ENCODE measurements around the gene IGSF23.
A peak's percentile ranks its signal among the peaks of the same experiment; 100 is the strongest.

Gene IGSF23

GRCh38 chr19:44642377-44642776 lies 29.0 kb downstream of the IGSF23 start:
- DNase-seq = no peak

- DNase-seq = peak; percentile 30
Measured at GRCh38 chr19:44643605-44644401, 30.4 kb downstream of the IGSF23 start, which contains the start of gene PVR. Gene PVR, plus strand, starts transcription at chr19:44643910. Its CDS starts 187 bp downstream, at chr19:44644097.

DNA sequence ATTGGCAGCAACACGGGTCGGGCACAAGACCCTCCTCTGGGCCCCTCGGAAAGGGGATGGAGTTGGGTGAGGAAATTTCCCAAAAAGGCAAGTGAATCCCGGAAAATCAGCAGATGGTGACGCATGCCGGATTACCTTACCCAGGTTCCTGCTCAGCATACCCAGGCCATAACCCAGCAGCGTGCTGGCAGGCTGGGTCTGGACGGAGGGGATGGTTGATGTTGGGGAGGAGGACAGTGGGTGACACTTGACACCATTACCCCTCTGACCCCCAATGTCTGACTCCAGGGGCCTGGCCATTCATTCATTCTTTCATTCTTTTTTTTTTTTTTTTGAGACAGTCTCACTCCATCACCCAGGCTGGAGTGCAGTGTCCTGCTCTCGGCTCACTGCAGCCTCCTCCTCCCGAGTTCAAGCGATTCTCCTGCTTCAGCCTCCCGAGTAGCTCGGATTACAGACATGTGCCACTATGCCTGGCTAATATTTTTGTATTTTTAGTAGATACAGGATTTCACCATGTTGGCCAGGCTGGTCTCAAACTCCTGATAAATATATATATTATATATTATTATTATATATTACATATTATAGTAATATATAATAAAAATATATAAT lies 31.1 kb downstream of the IGSF23 start:
- peak; percentile 22 for DNase-seq

DNA sequence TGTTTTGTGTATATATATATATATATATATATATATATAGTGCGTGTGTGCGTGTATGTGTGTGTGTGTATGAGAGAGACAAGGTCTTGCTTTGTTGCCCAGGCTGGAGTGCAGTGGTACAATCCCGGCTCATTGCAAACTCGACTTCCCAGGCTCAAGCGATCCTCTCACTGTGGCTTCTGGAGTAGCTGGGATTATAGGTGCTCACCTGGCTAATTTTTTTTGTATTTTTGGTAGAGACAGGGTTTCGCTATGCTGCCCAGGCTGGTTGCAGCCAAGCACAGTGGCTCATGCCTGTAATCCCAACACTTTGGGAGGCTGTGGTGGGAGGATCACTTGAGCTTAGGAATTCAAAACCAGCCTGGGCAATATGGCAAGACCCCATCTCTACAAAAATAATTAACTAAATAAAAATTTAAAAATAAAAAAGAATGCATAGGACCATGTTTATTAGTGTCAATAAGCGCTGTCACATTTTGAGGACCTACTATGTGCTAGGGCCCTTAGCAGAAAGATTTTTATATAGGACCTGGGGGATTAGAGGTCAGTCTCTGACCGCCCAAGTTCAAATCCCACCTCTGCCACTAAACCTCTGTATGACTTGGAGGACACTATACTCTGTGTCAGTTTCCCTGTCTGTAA lies 32.2 kb downstream of the IGSF23 start:
- no peak for DNase-seq

- DNase-seq = no peak
Measured at GRCh38 chr19:44646049-44646416, 32.7 kb downstream of the IGSF23 start.

DNA sequence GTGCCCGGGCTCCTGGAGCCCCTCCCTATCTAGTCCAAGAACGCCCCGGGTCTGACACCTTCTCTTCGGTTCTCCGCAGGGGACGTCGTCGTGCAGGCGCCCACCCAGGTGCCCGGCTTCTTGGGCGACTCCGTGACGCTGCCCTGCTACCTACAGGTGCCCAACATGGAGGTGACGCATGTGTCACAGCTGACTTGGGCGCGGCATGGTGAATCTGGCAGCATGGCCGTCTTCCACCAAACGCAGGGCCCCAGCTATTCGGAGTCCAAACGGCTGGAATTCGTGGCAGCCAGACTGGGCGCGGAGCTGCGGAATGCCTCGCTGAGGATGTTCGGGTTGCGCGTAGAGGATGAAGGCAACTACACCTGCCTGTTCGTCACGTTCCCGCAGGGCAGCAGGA lies 33.8 kb downstream of the IGSF23 start:
- DNase-seq = no peak

DNA sequence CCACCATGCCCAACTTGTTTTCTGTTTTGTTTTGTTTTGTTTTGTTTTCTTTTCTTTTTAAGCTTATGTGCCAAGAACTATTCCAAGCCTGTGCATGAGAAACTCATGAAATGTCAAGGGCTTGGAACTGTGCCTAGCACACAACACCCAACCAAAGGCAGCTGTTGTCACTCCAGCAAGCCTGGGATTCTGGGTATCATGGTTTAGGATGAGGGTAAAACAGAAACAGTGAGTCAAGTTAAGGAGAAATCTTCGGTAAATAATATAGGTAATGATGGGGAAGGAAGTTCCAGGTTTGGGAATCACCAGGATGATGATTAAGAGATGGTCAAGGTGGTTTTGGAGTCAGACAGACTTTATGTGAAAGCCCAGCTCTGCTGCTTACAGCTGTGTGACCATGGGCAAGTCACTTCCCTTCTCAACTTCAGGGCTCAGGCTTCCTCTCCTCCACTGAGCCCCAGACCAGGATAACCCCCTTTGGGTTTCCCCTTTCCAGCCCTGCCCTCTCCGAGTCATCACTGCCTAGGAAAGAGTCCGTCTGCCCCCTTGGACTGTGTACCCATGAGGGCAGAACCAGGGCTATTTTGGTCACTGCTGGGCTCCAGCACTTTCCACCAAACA lies 35.4 kb downstream of the IGSF23 start:
- no peak for DNase-seq

DNA sequence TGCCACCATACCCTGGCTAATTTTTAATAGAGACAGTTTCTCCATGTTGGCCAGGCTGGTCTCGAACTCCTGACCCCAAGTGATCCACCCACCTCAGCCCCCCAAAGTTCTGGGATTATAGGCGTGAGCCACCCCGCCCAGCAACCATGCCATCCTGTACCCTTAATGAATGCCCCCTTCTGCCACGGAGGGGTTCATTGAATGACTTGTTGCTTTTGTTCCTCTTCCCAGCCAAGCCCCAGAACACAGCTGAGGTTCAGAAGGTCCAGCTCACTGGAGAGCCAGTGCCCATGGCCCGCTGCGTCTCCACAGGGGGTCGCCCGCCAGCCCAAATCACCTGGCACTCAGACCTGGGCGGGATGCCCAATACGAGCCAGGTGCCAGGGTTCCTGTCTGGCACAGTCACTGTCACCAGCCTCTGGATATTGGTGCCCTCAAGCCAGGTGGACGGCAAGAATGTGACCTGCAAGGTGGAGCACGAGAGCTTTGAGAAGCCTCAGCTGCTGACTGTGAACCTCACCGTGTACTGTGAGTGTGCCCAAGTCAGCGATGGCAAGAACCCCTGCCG lies 36.3 kb downstream of the IGSF23 start:
- no peak for DNase-seq

GRCh38 chr19:44653343-44653742 lies 40.0 kb downstream of the IGSF23 start:
- DNase-seq = no peak

DNA sequence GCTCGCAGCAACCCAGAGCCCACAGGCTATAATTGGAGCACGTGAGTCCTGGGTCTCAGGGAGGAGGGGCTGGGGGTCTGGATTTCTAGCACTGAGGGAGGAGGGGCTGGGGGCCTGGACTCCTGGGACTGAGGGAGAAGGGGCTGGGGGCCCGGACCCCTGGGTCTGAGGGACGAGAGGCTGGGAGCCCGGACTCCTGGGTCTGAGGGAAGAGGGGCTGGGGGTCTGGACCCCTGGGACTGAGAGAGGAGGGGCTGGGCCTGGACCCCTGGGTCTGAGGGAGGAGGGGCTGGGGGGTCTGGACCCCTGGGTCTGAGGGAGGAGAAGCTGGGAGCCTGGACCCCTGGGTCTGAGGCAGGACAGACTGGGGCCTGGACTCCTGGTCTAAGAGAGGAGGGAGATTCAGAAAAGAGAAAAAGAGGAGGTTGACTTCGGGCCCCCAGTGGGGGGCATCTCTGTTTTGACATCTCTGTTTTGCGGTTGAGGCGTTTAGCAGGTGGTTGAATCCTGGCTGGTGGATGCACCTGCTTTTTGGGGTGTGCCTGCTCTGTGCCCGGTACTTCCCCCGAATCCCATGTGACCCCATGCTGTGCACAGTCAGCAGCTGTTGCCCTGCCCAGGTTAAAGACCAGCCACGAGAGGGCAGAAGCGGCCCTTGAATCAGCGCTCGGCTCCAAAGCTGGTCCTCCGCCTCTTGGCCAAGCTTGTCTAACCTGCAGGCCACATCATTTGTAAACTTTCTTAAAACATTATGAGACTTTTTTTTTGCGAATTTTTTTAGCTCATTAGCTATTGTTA lies 40.8 kb downstream of the IGSF23 start:
- DNase-seq = no peak

DNA sequence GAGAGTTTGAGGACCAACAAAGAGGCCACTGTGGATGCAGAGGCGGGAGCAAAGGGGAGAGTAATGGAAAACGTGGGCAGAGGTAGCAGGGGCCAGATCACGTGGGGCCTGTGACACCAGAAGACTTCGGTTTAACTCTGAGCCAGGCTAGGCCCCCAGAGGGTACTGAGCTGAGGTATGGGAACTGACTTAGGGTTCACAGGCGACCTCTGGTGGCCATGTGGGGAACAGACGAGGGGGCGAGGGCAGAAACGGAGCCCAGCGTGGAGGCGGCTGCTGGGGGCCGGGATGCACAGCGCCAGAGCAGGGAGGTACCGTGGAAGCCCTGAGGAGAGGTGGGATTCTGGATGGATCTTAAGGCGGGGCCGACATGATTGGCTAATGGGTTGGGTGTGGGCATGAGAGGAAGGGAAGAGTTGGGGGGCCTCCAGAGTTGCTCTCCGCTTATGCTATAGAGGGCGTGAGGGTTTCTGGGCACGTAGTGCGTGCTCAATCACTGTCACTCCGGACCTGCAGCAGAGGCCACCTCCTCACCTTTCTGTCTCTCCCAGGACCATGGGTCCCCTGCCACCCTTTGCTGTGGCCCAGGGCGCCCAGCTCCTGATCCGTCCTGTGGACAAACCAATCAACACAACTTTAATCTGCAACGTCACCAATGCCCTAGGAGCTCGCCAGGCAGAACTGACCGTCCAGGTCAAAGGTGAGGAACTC lies 44.0 kb downstream of the IGSF23 start:
- peak; percentile 11 for DNase-seq

GRCh38 chr19:44658069-44658733 lies 44.8 kb downstream of the IGSF23 start:
- DNase-seq = no peak

GRCh38 chr19:44660081-44660480 lies 46.7 kb downstream of the IGSF23 start:
- no peak for DNase-seq

- DNase-seq = no peak
Measured at GRCh38 chr19:44661205-44661604, 47.8 kb downstream of the IGSF23 start.

GRCh38 chr19:44661904-44662303 lies 48.5 kb downstream of the IGSF23 start:
- DNase-seq = no peak

GRCh38 chr19:44662691-44663385 lies 49.5 kb downstream of the IGSF23 start:
- no peak for DNase-seq

GRCh38 chr19:44663996-44664395 lies 50.6 kb downstream of the IGSF23 start:
- no peak for DNase-seq

- no peak for DNase-seq
Measured at GRCh38 chr19:44664976-44665375, 51.6 kb downstream of the IGSF23 start.

DNA sequence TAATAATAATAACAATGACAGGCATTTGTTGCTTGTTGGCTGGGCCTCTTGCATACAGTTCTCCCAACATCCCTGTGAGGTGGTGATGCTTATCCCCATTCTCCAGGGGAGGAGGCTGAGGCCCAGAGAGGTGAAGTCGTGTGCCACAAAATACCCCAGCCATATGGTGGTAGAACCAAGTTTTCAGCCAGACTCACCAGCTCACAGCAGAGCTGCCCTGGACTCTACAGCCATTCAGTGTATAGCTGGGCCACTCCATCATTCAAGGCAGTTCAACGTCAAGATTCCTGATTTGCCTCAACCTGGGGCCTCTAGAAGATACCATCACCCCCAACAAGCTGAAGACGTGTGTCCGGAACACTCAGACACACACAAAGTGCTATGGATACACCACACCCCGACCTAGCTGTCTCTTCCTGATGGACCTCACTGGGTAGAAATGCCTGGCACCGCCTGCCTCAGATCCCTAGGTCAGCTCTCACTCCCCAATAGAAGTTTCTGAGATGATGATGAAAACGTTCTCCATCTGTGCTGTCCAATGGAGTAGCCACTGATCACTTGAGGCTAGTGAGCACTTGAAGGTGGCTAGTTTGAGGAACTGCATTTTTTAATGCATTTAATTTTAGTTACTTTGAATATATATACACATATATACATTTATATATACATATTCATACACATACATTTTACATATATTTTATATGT lies 53.6 kb downstream of the IGSF23 start:
- DNase-seq = no peak
